Pancreas (tissue), 10 donors: ENCODE measurements around the gene FYB1. TPM values are rescaled to one million over a fixed set of nuclear protein-coding genes. Genes with fewer than 3 reads are reported as not detected.
A peak's percentile ranks its signal among the peaks of the same experiment; 100 is the strongest.

Source experiments
- ATAC-seq, 4 donors: fragments of 200-7000 bp; cut with Tn5 transposase; one replicate each; pipeline versions ENCODE4 v1.8.0 to v1.9.1; 2020; ENCODE audit warnings: mild to moderate bottlenecking in 4 of 4, moderate library complexity in 4 of 4
- DNase-seq, 6 donors: peaks; one replicate each; pipeline ENCODE4 v3.0.0-alpha.2; 2020
- FAIRE-seq: peaks from 2 replicates; lab custom pipeline; 2012; peaks lifted over from hg19 to GRCh38; lab: Jason Lieb, UNC
- H3K27ac ChIP-seq, 4 donors: fragments of 200-600 bp; sonication (generic); 1 replicate in 3 of 4; 2 replicates in 1 of 4; pipeline versions ENCODE4 v1.5.0 to v1.8.0; 2020
- H3K27me3 ChIP-seq, 4 donors: fragments of 200-600 bp; one replicate each; pipeline ENCODE4 v1.8.0; 2021
- H3K36me3 ChIP-seq, 3 donors: fragments of 200-600 bp; sonication (generic) in 1 of 3; one replicate each; pipeline versions ENCODE4 v1.5.0 to v1.8.0; 2020 to 2021
- H3K4me1 ChIP-seq, 3 donors: fragments of 200-600 bp; one replicate each; pipeline ENCODE4 v1.8.0; 2021
- H3K4me3 ChIP-seq, 4 donors: fragments of 200-600 bp; sonication (generic) in 2 of 4; one replicate each; pipeline versions ENCODE4 v1.5.0 to v1.8.0; 2020 to 2021
- H3K9me3 ChIP-seq, 4 donors: fragments of 200-600 bp; one replicate each; pipeline ENCODE4 v1.8.0; 2021
- CTCF ChIP-seq, 4 donors: fragments of 200-600 bp; sonication (generic) in 3 of 4; IDR thresholded peaks; one replicate each; pipeline versions ENCODE4 v1.5.0 to v1.8.0; 2021; ENCODE audit warnings: antibody characterized with exemption in 4 of 4
- WGBS, 2 donors: extraction: QIAGEN DNeasy Blood & Tissue Kit; methylation state at CpG; one replicate each; pipeline ENCODE4 v1.1.7; 2013; 5-methylcytosine and 5-hydroxymethylcytosine counted together
- intact Hi-C, 3 donors: fragments of 100-400 bp; cut with DNase I; formaldehyde crosslinking; loops; one replicate each; pipeline versions ENCODE4 v1.11.1 to v1.14.2; 2022
- polyA plus RNA-seq, 2 donors: library from polyadenylated mRNA; stranded (reverse); fragments of 200-250 nt; gene quantifications; one replicate each; pipeline ENCODE4 v1.2.3, GENCODE V29; 2013
- total RNA-seq, 6 donors: library from RNA; stranded (reverse); fragmentation: NEBNext Ultra II Directional in 4 of 6; extraction: Animal tissue kit (Norgen Biotek cat#: 25700) in 4 of 6; gene quantifications; one replicate each; pipeline versions ENCODE4 v1.2.1 to v1.2.4, GENCODE V29; 2021 to 2023
- donor health status: healthy with polysubstance abuse.
- donor health status: DM: no; HTN: no; CAD: no; lungs with moderate emphysema.
- donor health status: DM: no; HTN: no; CAD: no.
- donor health status: control.
- donor health status: control.
- donor health status: Bipolar disorder and iron deficiency.
- donor health status: DM: yes; HTN: yes; CAD: no.
- donor health status: DM: no; HTN: no; CAD: no.
- donor health status: DM: no; HTN: no; CAD: no.
- donor health status: DM: yes; HTN: yes; CAD: no.

The FYB1 gene
- total and polyA plus RNA-seq, 8 donors: 0.49 to 16.9 (median 1.6) TPM

- H3K9me3 ChIP-seq: no peaks in the 10 kb centered on the region
- no peaks in the 10 kb centered on the region for H3K27me3 ChIP-seq
- intact Hi-C loops: no loop called here
- ATAC-seq (no peak), DNase-seq (no peak), FAIRE-seq (no peak)
- H3K36me3 ChIP-seq: no peaks in the 10 kb centered on the region
- H3K4me3 ChIP-seq: no peak overlapping the region
- H3K27ac ChIP-seq: no peak overlapping the region
- no peaks in the 10 kb centered on the region for H3K4me1 ChIP-seq
- no peak for TF ChIP-seq CTCF (IDR thresholded peaks at IDR 0.05)
Measured at GRCh38 chr5:39253196-39253595, 33.8 kb upstream of the FYB1 start.

- Histone ChIP-seq H3K36me3 (no peaks in the 10 kb centered on the region), H3K27me3 (no peaks in the 10 kb centered on the region), H3K27ac (no peak overlapping the region), H3K4me3 (no peak overlapping the region), H3K4me1 (no peaks in the 10 kb centered on the region), H3K9me3 (no peaks in the 10 kb centered on the region)
- TF ChIP-seq CTCF (IDR thresholded peaks at IDR 0.05): no peak
- WGBS, 2 donors: 62 to 75% methylated on average over 1 of the region's 1 CpG
- no peak for DNase-seq
- ATAC-seq: no peak
- intact Hi-C loops: no loop called here
- no peak for FAIRE-seq
Measured at GRCh38 chr5:39249564-39250274, 30.4 kb upstream of the FYB1 start.

- TF ChIP-seq CTCF (IDR thresholded peaks at IDR 0.05): no peak
- FAIRE-seq: no peak
- no peak for ATAC-seq
- H3K4me1 ChIP-seq: no peaks in the 10 kb centered on the region
- 63 to 83% methylated on average over 1 of the region's 1 CpG for WGBS, 2 donors
- H3K27ac ChIP-seq: no peak overlapping the region
- no peaks in the 10 kb centered on the region for H3K27me3 ChIP-seq
- intact Hi-C loops: no loop called here
- no peak for DNase-seq
- H3K4me3 ChIP-seq: no peak overlapping the region
- no peaks in the 10 kb centered on the region for H3K36me3 ChIP-seq
- H3K9me3 ChIP-seq: no peaks in the 10 kb centered on the region
Measured at GRCh38 chr5:39249069-39249468, 29.7 kb upstream of the FYB1 start.

GRCh38 chr5:39240750-39241149 is 21.4 kb upstream of the FYB1 start:
- no peak for TF ChIP-seq CTCF (IDR thresholded peaks at IDR 0.05)
- DNase-seq (no peak), ATAC-seq (no peak), FAIRE-seq (no peak)
- Histone ChIP-seq H3K4me1 (no peaks in the 10 kb centered on the region), H3K36me3 (no peaks in the 10 kb centered on the region), H3K9me3 (no peaks in the 10 kb centered on the region), H3K27ac (no peak overlapping the region), H3K27me3 (no peaks in the 10 kb centered on the region), H3K4me3 (no peak overlapping the region)
- intact Hi-C loops: no loop called here
- 71 to 94% methylated on average over 1 of the region's 1 CpG for WGBS, 2 donors

GRCh38 chr5:39238366-39239105 is 19.2 kb upstream of the FYB1 start:
- H3K27me3 ChIP-seq: no peaks in the 10 kb centered on the region
- H3K27ac ChIP-seq: no peak overlapping the region
- FAIRE-seq (no peak), ATAC-seq (peak in 1 of 4 donors; percentile 37), DNase-seq (no peak)
- intact Hi-C loops: no loop called here
- WGBS, 2 donors: 38 to 52% methylated on average over 3 of the region's 3 CpGs
- no peaks in the 10 kb centered on the region for H3K36me3 ChIP-seq
- no peaks in the 10 kb centered on the region for H3K9me3 ChIP-seq
- no peak overlapping the region for H3K4me3 ChIP-seq
- TF ChIP-seq CTCF (IDR thresholded peaks at IDR 0.05): no peak
- no peaks in the 10 kb centered on the region for H3K4me1 ChIP-seq
